HepG2 (cell line): ENCODE data around the gene CCSER2.

Experiments used
- CTCF ChIP-seq: sonication (generic); formaldehyde crosslinking; IDR thresholded peaks from 2 replicates; pipeline ENCODE4 v1.5.0; 2020; ENCODE audit warnings: mild to moderate bottlenecking, missing genetic modification reagents, moderate library complexity
- EZH2 ChIP-seq: conservative IDR thresholded peaks from 2 replicates; pipeline ENCODE4 v1.6.1; 2012; ENCODE audit warnings: mild to moderate bottlenecking, low read depth, low read length, moderate library complexity
- FOXK1 ChIP-seq: sonication (generic); formaldehyde crosslinking; IDR thresholded peaks from 2 replicates; pipeline ENCODE4 v1.4.0; 2020; ENCODE audit warnings: low read depth, missing genetic modification reagents, borderline replicate concordance
- REST ChIP-seq, 2 experiments: IDR thresholded peaks; 2 replicates each; pipeline ENCODE4 v1.6.1; 2011 to 2012; ENCODE audit warnings: low read length in 2 of 2, borderline replicate concordance in 1 of 2, low read depth in 1 of 2, mild to moderate bottlenecking in 1 of 2, moderate library complexity in 1 of 2
- SAFB2 ChIP-seq: sonication (generic); formaldehyde crosslinking; IDR thresholded peaks from 2 replicates; pipeline ENCODE4 v1.5.1; 2020; ENCODE audit warnings: missing genetic modification reagents, low read depth, mild to moderate bottlenecking, borderline replicate concordance
- ZNF660 ChIP-seq: sonication (generic); formaldehyde crosslinking; IDR thresholded peaks from 2 replicates; pipeline ENCODE4 v1.5.1; 2020; ENCODE audit warnings: mild to moderate bottlenecking, low read depth, missing genetic modification reagents, borderline replicate concordance

DNA sequence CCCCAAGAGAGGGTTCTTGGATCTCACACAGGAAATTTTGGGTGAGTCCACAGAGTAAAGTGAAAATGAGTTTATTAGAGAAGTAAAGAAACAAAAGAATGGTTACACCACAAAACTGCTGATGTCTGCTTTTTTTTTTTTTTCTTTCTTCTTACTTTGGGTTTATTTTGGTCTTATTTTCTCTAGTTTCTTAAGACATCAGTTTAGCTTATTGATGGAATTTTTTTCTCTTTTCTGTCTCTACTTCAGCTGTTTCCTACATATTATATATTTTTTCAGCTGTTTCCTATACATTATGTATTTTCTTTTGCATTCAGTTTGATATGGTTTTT lies 166.4 kb downstream of the CCSER2 start:
- TF ChIP-seq SAFB2 (CRISPR knock-in tag) (no peak), ZNF660 (CRISPR knock-in tag) (no peak), CTCF (CRISPR knock-in tag) (no peak), EZH2 (no peak), REST (IDR thresholded peaks at IDR 0.05; ENCODE audit: borderline replicate concordance in 1 of 2, low read depth in 1 of 2, low read length in 2 of 2) (no peak), FOXK1 (no peak)
